Cerebellar nuclear complex (tissue), 1 donor: ENCODE data around the gene CFAP52.
"Not testable (repeated sequence)": the region's sequence is repeated elsewhere in the genome, so short reads cannot be mapped to it uniquely, and the experiment has no call there.

ENCODE experiments used
- DNase-seq, 2 experiments: peaks; one replicate each; lab custom pipeline; 2025; lab: John Stamatoyannopoulos, UW

CFAP52 gene

DNA sequence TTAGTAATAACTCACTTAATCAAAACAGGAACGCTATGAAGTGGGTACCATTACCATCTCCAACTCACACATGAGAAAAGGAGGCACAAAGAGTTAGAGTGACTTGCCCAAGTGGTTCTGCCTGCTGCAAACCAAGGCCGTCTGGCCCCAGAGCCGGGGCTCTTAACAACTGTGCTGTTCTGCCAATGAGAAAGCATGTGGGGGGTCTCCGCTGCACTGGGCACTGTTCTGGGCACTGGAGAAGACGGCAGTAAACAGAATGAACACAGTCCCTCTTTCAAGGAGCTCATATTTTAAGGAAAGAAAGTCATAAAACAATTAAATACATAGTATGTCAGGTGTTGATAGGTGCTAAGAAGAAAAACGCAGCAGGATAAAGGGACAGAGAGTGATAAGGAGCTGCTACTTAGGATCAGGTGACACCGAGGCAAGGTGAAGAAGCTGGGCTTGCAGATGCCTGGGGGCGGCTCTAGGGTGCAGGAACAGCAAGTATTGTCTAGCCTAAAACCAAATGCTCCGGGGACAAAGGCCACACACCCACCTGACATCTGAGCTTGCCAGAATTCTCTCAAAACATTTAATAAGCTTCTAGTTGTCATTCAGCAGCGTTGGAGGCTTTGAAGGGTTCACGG is 7.4 kb upstream of the CFAP52 start:
- no peak for DNase-seq

DNA sequence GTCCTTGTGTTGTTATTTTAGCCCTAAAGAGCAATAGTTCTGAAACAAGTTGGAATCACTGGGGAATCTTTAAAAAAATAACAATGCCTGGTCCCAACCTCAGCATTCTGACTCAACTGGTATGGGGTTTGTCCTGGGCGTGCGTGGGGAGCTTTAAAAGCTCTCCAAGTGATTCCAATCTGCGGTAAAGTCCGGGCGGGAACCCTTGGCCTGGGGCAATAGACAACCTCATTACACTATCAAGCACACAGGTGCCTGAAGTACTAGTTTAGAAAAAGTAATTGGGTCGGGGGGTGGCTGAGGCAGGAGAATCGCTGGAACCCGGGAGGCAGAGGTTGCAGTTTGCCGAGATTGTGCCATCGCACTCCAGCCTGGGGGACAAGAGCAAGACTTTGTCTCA is 5.2 kb upstream of the CFAP52 start:
- DNase-seq, result no peak

DNA sequence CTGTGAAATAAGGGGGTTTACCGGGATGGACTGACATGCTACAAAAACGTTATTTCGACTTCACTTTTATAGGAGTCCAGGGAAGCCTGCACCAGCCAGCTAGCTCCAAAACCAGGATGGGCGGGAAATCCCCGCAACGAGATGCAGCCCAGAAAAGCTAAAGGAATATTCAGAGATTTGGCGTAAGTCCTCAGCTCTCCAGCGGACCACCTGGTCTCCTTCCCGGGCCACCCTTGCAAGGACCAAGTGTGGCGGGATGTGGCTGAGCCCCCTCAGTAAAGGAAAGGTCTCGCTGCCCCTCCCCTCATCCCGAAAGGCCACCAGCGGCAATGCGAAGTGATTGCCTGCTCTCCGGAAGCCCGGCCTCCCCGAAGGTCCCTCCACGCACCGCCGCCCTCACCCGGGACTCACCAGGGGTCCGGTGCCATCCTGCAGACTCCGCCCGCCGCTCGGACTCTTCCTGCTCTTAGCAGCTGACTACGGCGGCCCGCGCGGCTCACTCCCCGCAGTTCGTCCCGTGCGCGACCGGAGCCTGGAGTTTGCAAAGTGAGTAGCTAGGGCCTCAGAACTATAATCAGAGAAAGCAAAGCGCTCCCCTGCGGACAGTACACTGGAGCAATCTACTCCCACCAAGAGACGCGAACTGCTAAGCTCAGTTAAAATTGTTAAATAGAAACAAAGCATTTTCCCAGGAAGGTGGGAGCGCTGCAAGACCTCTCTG is 901 bp upstream of the CFAP52 start, which contains the start of gene STX8:
STX8 (minus strand) TSS at position 440 of the 721 bp plus-strand sequence; CDS start at position 428, 12 bp downstream.
- DNase-seq, result peak in 1 of 2 experiments; percentile 73

DNA sequence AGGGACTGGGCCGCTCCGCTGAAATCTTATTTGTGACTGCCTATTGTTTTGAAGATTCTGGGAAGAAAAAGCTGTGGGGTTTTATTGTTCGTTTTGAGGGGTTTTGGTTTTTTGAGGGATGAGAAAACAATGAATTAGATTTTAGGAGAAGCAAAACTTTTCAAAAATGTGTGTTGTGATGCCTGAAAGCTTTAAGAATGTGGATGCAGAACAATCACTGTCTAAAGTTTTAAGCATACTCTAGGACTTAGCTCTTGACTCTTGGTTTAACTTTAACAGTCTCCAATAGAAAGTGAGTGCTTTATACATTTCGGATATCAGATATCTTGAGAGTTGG is 899 bp downstream of the CFAP52 start:
- DNase-seq, result no peak

DNA sequence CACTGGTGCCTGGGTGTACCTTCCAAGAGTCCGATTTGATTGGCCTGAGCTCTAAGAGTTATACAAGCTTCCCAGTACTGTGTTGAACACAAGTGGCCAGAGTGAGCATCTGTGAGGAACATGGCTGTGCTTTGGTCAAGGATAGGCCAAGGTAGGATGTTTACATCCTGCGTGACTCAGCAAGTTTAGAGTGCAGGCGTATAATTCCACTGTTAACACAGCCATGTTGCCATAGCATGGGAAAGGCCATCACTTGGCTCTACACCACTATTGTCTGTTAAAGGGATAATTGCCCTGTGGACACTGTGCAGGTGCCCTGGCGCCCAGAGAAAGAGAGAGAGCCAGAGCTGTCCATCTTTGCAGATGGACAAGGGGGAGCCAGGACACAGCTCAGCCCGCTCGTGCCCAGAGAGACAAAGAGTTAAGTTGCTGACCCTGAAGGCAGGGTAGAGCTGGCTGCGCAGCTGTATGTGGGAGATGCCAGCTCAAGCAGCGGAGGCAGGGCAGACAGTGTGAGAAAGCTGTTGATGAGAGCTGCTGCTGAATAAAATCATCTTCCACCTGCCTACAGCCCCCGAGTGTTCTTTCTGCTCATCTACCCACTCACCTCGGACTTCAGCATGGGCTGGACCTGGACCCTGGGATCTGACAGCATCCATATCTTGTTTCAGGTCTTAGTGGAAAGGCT is 11.7 kb downstream of the CFAP52 start:
- no peak for DNase-seq

DNA sequence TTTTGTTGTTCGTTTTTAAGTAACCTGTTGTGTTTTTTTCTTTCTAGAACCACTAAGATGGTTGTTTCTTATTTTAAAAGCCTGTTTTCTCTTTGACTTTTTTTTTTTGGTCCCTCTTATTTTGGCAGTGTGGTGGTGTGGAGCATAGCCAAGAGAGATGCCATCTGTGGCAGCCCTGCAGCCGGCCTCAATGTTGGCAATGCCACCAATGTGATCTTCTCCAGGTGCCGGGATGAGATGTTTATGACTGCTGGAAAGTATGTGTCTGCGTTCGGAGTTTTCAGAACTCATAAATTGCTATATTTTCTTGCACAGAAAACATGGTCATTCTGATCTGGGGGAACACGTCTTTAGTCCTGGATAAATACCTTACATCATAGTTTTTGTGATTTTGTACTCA is 17.6 kb downstream of the CFAP52 start:
- DNase-seq, result peak in 1 of 2 experiments; percentile 51

- DNase-seq, result not testable (repeated sequence)
Observed at GRCh38 chr17:9597638-9598037, 21.2 kb downstream of the CFAP52 start.

DNA sequence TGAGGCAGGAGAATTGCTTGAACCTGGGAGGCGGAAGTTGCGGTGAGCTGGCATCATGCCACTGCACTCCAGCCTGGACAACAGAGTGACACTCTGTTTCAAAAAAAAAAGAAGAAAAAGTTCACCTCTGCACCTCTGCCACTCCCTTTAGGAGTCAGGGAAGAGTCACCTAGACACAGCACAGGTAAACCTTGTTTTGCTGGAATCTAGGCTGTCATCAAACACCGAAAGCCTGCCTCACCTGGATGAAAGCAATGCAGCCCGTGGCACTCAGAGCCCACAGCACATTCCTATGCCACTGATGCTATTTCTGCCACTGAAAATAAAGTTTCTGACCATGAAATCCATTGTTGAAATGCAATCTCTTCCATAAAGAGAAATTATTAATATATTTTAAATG is 22.2 kb downstream of the CFAP52 start:
- no peak for DNase-seq

- DNase-seq, result not testable (repeated sequence)
Observed at GRCh38 chr17:9604583-9604982, 28.1 kb downstream of the CFAP52 start.

GRCh38 chr17:9606453-9606852 is 30.0 kb downstream of the CFAP52 start:
- DNase-seq, result no peak

DNA sequence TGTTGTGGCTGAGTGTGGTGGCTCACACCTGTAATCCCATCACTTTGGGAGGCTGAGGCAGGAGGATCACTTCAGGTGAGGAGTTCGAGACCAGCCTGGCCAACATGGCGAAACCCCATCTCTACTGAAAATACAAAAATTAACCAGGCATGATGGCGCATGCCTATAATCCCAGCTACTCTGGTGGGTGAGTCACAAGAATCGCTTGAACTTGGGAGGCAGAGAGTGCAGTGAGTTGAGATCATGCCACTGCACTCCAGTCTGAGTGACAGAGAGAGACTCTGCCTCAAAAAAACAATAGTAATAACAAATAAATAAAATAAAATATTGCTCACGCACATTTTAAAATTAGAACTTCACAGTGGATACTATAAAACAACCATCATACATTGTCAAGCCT is 30.6 kb downstream of the CFAP52 start:
- DNase-seq, result not testable (repeated sequence)

- no peak for DNase-seq
Observed at GRCh38 chr17:9611557-9611956, 35.1 kb downstream of the CFAP52 start.

- no peak for DNase-seq
Observed at GRCh38 chr17:9612006-9612405, 35.6 kb downstream of the CFAP52 start.

- DNase-seq, result no peak
Observed at GRCh38 chr17:9615486-9615885, 39.0 kb downstream of the CFAP52 start.

DNA sequence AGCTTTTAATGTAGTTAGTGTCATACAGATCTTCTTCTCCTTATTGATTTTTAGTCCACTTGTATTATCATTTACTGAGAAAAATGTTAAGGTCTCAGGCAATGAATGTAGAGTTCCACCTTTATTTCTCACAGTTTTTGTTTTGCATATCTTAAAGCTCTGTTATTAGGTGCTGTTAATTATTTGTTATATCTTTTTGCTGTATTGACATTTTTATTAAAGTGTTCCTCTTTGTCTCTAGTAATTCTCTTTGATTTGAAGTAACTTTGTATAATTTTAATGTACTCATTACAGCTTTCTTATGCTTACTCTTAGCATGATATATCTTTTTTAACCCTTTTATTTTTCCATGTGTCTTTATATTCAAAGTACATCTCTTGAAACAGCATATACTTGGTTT is 46.5 kb downstream of the CFAP52 start:
- no peak for DNase-seq

DNA sequence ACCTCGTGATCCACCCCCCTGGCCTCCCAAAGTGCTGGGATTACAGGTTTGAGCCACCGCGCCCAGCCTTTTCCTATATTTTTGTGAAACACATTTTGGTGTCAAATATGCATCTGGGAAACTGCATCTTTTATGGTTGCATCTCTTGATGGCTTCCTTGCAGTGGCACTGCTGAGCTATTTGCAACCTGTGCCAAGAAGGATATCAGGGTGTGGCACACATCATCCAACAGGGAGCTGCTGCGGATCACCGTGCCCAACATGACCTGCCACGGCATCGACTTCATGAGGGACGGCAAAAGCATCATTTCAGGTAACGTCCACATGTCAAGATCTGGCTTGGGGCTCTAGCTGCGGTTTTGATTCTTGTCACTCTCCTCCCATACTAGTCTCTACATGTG is 52.1 kb downstream of the CFAP52 start:
- no peak for DNase-seq

- no peak for DNase-seq
Observed at GRCh38 chr17:9632741-9633140, 56.3 kb downstream of the CFAP52 start.

- DNase-seq, result no peak
Observed at GRCh38 chr17:9635340-9635739, 58.9 kb downstream of the CFAP52 start.

DNA sequence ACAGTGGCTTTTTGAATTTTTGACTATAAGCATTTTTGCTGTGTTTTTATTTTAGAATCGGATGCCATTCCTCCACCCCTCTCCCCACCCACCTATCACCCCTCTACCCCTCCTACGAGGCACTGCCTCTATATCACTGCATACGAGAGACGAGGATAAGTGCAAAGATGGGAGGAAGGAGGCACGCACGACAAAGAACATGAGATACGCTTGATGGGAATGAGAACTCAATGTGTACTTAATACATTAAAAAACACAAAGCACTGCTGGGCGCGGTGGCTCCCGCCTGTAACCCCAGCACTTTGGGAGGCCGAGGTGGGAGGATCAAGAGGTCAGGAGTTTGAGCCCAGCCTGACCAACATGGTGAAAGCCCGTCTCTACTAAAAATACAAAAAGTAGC is 60.1 kb downstream of the CFAP52 start:
- no peak for DNase-seq

DNA sequence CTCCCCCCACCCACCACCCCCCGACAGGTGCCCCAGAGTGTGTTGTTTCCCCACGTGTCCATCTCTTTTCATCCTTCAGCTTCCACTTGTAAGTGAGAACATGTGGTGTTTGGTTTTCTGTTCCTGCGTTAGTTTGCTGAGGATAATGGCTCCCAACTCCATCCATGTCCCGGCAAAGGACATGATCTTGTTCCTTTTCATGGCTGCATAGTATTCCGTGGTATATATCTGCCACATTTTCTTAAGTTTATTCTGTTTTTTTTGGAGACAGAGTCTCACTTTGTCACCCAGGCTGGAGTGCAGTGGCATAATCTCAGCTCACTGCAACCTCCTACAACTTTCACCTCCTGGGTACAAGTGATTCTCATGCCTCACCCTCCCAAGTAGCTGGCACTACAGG is 63.9 kb downstream of the CFAP52 start:
- not testable (repeated sequence) for DNase-seq

DNA sequence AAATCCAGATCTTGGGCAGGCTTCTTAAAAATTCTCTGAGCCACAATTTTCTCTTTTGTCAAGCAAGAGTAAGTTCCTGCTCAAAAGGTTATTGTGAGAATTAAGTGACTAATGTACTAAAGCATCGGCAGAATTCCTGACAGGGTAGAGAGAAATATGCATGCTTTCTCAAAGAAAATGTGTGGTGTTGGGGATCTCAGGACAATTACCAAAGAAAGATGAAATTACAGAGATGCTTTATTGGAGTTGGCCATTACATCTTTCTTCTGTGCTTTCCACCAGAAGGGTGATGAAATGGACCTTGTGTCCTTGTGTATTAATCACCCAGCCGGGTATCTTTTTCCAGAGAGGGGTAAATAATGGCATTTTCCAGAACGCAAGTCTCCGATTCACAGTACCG is 67.2 kb downstream of the CFAP52 start:
- no peak for DNase-seq

- no peak for DNase-seq
Observed at GRCh38 chr17:9644910-9645751, 68.7 kb downstream of the CFAP52 start, which contains the start of gene USP43. TSS of gene USP43 (plus strand) at chr17:9645517. CDS start at chr17:9645633, 116 bp downstream.
